Measurements from ENCODE around the gene KIF17.
"Not testable (repeated sequence)": the region's sequence is repeated elsewhere in the genome, so short reads cannot be mapped to it uniquely, and the experiment has no call there.

Gene KIF17

DNA sequence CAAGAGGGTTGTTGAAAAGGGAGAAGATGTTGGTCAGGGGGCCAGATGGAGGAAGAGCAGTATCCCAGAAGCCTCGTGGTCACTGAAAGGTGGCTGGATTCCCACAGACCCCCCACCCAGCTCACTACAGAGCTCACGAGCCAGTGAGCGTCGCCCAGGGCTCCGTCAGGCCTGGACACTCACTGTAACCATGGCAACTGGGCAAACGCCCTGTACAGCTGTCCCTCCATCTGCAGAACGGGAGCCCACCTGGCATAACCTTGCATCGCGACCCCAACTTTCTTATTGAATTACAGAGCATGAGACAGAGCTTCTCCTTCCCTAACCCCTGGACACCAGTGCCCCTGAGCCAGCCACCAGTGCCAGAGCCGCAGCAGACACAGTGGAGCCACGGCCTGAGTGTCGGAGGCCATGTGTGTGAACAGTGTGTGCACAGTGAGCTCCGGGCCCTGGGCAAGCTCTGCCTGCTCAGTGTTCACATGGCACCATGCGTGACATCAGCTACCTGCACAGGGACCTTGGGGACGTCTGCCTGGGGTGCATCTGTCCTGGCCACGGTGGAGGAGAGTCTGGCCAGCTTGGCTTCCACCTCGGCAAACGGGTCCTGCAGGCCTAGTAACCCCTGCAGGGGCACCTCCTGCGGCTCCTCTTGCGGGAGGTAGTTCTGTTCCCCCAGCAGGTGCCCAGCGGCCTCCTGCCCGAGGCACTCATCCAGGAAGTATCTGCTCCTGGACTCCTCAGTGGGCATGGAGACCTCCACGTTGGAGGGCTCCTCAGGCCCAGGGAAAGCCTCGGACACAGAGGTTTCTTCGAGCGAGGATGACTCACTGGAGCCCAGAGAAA is 30.7 kb downstream of the KIF17 start:
- no peak for DNase-seq (ENCODE audit: low read depth)

DNA sequence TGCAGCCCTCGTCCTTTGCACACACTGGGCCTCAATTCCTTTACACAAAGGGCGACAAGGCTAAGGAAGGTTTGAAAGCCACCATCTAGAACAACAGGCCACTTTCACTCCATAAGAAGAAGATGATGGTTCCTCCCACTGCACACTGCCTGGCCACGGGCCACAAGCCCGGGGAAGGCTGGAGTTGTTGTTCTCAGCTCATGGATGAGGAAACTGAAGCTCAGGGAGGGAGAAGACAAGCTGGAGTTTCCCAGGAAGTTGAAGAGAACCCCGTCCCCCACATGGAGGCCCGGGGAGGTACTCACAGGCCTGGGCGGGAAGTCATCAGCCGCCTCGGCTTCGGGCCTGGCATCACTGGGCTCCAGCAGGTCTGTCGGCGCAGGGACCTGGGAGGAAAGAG is 32.1 kb downstream of the KIF17 start:
- DNase-seq (ENCODE audit: low read depth): no peak

DNA sequence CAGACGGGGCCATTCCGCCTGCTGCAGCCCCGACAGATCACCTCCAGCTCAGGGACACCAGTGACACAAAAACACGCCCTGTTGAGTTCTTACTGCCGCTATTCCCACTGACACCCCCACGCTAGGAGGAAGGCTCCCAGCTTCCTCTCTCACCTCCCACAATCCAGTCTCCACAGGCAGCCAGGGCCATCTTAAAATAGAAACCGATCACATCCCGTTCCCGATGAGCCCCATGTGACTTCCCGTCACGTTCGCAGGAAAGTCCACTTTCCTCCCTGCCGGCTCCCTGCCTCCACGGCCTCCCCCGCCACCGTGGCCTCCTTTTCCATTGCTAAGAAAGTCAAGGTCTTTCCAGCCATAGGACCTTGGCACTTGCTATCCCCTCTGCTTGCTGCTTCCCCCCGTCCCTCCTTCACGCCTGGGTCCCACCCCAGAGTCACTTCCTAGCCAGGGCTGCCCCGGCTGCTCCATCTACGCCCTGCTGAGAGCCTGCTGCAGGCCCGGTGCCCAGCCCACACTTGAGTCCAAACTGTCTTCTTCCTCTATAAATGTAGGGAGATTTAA is 32.6 kb downstream of the KIF17 start:
- DNase-seq (ENCODE audit: low read depth): no peak

DNA sequence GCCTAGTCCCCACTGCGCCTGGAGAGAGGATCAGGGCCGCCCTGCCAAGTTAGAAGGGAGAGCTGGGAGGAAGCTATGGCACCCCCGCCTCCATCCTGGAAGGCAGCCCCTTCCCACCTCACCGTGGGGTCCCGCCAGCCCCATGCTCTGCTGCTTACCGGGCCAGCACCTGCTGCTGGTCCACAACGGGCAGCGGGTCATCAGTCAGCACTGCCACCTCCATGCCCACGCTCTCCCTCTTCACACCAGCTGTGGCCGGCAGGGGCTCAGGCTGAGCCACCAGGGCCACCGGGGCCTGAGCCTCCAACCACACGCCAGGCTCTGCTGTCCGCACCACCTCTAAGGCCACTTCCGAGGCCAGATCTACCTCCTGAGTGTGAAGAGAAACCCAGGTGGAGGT is 33.2 kb downstream of the KIF17 start:
- no peak for DNase-seq (ENCODE audit: low read depth)

DNA sequence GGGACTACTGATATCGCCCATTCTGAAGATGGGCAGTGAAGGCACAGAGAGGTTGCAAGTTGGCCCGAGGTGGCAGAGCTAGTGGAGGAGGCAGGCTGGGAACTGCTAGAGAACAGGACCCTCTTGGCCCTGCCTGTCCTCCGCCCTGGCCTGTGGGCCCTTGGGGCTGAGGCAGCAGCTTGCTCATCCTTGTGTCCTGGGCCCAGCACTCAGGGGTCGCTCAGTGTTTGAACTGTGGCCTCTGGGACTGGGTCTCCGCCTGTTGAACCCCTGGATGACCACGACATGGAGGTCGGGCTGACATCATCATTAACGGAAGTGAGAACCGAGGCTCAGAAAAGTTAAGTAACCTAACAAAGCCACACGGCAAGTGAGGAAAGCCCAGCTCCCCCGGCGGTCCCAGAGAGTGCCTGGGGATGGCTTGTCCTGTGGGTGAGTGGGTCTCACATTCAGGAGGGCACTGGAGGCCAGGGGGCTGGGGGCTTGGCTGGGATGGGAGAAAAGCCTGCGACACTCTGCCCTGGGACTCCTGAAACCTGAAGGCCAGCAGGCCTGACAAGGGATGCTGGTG is 33.7 kb downstream of the KIF17 start:
- DNase-seq (ENCODE audit: low read depth): no peak

DNA sequence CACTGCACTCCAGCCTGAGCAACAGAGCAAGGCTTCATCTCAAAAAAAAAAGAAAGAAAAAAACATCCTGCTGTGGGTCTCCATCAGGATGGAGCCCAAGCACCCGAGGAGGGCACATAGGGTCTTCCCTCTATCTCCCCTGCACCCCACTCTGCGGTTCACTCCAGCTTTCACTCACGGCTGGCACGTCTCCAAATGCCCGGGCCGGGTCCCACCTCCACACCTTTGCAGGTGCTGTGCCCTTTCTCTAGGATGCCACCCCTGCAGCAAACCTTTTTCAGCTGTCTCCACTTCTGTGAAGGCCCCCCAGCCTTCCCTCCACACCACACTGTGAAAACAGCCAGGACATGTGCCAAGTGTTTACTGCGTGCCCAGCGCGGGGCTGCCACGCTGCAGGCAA is 34.2 kb downstream of the KIF17 start:
- DNase-seq (ENCODE audit: low read depth): no peak

DNA sequence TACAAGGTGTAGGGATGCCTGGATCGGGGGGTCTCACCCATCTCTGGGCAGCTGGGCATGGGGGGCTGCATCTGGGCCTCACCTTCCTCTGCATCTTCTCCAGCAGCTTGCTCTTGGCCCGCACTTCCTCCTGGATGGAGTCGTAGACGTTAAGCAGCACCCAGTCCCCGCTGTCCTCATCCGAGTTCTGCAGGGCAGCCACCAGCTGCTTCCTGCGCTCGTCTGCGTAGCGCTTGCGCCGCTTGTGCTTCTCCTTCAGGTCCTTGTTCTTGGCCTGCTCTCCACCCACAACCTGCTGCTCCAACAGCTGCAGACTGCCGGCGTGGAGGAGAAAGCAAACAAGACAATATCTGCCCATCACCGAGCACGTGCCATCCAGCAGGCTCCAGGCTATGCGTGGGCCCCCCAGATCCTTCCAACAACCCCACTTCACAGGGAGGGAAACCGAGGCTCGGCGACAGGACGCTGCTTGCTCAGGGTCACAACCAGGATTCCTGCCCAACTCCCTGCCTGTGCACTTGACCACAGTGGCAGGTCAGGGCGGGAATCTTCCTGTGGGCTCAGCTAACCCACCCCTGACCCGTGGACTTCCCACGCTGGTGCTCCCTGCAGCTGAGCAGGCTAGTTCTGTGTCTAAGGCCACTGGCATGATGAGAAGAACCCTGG is 35.1 kb downstream of the KIF17 start:
- DNase-seq (ENCODE audit: low read depth): no peak

DNA sequence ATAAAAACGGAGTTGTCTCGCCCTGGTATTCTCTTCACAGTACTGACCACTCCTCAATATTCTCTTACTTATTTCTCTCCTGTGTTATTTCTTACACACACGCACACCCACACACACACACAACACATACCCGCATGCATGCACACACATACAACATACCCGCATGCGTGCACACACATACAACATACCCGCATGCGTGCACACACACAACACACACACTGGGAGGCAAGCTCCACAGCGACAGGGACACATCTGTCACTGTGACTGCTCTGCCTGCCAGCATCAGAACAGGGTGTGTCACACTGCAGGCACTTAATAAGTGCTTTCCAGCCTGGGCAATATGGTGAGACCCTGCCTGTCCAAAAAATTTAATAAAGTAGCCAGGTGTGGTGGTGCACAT is 35.8 kb downstream of the KIF17 start:
- DNase-seq (ENCODE audit: low read depth): no peak

DNA sequence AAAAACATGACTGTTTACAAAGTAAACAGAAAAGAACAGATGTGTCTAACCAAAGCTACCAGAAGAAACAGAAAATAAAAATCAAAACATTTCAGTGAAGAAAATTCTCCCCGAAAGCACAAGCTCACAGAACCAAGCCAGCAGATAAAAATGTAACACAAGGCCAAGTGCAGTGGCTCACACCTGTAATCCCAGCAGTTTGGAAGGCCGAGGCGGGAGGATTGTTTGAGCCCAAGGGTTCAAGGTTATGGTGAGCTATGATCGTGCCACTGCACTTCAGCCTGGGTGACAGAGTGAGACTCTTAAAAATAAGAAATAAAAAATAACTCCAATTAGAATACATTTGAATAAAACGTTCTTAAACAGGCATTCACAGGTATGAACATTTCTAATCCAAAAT is 37.5 kb downstream of the KIF17 start:
- no peak for DNase-seq (ENCODE audit: low read depth)

DNA sequence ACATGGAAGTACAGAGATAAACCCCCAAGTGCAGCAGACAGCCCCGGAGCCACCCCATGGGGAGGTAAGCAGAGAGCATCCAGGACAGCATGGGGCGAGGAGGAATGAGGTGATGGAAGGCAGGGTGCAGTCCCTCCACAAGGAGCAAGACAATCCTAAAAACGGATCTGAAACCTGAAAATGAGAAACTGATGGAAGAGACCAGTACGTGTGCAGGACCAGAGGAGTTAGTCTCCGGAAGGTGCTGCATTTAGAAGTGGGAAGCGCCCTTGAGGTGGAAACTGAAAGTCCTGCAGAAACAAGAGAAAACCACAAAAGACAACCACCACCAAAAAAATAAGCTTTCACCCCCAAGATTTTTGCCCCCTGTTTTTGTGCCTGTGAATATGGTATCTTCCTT is 39.2 kb downstream of the KIF17 start:
- DNase-seq (ENCODE audit: low read depth): no peak

DNA sequence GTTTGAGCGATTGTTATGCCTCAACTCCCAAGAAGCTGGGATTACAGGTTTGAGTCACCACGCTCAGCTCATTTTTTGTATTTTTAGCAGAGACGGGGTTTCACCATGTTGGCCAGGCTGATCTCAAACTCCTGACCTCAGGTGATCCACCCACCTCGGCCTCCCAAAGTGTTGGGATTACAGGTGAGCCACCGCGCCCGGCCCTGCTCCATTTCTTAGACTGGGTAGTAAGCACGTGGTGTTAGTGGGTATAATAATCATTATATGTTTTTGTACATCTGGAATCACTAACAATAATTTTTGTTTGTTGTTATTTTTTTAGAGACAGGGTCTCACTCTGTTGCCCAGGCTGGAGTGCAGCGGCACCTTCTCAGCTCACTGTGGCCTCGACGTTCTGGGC is 44.2 kb downstream of the KIF17 start:
- not testable (repeated sequence) for DNase-seq (ENCODE audit: low read depth)

DNA sequence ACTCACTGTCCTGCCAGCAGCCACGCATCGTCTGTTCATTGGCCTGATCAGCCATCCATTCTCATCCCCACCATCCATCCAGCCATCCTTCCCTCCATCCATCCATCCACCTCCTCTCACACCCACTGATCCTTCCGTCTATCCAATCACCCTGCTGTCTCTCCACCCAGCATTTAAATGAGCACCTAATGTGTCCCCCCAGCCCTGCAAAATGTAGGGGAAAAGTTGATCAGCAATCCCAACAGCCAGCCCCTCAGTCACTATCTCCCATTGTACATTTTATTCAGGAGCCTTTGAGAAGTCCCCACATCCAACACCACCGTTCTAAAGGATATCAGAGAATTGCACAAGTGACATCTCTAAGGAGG is 45.6 kb downstream of the KIF17 start:
- DNase-seq (ENCODE audit: low read depth): no peak

DNA sequence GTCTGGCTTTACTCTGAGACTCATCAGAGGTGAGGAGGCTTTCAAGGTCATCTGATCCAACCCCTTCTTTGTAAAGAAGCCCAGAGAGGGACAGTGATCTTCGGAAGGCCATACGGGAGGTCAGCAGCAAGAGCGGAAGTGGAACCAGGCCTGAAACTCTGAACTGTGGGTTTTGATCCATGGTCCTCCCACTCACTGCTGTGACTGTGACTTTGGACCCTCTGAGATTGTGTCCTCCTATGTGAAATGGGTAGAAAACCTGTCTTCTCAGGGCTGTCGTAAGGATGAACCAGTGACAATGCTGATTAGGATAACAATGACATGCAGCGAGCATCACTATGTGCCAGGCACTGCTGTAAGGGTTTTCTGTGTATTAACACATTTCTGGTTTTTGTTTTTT is 46.9 kb downstream of the KIF17 start:
- no peak for DNase-seq (ENCODE audit: low read depth)

DNA sequence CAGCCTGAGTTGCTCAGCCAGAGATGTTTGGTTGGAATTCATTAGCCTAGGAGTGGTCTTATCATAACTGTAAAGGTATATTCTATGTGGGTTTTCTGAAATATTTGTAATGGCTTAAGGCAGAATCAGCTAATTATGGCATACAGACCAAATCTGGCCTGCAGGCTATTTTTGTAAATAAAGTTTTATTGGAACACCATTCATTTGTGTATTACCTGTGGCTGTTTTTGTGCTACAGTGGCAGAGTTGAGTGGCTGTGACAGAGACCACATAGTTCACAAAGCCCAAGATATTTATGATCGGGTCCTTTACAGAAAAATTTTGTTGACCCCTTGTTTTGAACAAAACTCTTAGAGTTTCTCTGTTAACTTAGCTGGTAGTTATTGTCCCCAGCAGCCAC is 49.2 kb downstream of the KIF17 start:
- no peak for DNase-seq (ENCODE audit: low read depth)

DNA sequence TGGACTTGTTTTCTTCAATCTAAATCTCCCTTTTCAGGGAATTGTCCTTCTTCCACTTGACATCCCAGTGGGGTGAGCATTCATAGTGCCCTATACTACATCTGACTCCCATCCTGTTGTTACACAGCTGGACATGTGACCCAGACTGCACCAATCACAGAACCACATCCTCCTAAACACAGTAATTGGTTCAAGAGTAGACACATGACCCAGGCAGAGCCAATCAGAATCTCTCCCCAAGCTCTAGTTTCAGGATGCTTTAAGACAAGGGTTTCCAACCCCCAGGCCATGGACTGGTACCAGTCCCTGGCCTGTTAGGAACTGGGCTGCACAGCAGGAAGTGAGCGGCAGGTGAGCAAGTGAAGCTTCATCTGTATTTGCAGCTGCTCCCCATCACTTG is 51.0 kb downstream of the KIF17 start:
- peak; percentile 64 for DNase-seq (ENCODE audit: low read depth)

DNA sequence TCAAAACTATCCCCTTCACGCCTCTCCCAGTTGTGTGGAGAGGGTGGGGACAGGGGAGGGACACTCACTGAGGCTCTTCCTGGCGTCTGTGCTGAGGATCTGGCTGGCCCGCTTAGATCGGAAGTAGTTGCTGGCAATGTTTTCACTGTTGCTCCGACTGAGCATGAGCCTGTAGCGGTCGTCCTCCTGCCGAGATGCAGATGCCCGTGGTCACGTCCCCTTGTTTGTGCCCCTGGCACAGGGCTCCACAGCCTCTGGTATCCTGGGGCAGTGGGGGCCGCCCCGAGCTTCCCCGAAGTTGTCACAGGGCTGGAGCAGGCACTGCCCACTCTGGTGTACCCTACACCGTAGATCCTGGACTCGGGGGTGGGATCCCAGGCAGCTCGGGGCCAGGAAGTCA is 51.7 kb downstream of the KIF17 start:
- no peak for DNase-seq (ENCODE audit: low read depth)

DNA sequence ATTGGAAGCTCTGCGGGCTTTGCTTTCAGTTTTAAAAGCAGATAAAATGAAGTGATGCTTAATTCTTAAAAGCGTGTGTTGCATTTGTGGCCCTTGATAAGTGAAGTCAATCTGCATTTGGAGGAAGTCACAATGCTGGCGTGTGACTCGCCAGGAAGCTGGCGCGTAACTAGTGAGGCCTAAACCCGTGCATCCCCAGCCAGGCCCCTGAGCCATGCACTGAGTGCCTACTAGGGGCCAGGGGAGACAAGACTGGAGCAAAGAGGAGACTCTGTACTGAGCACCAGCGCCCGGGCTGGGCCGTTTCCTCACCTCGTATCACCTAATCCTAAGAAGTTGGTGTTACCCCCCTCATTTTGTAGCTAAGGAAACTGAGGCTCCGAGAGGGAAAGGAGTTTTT is 52.1 kb downstream of the KIF17 start:
- no peak for DNase-seq (ENCODE audit: low read depth)

DNA sequence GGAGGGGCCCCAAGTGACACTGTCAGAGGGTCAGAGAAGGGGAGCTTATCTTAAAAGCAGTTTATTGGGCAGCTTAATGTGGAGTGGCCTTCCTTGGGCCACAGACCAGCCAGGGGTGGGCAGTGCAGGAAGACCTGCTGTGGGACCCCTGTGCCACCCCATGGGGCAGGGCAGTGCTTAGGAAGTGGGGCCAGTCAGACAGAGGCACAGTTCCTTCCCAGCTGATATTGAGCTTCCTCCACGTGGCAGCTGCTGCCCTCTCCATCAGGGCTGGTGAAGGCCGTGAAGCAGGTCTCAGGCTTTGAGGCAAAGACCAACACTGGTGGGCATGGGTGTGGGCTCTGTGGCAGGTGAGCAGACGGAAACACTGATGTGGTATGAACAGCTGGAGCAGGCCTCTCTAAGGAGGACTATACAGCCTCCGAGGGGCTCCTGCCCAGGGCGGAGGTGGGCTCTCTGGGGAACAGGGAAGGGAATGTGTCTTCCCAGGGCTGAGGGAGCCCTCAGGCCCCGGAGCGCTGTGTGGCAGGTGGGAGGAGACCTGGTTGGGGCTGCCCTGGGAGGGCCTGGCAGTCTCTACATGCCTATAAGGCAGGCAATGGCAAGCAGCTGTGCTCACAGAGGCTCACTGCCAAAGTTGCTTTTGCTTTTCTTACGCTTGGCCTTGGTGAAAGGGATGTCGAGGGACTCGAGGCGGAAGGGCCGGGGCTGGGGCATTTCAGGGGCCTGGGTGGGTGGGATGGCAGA is 53.7 kb downstream of the KIF17 start:
- DNase-seq (ENCODE audit: low read depth): no peak

DNA sequence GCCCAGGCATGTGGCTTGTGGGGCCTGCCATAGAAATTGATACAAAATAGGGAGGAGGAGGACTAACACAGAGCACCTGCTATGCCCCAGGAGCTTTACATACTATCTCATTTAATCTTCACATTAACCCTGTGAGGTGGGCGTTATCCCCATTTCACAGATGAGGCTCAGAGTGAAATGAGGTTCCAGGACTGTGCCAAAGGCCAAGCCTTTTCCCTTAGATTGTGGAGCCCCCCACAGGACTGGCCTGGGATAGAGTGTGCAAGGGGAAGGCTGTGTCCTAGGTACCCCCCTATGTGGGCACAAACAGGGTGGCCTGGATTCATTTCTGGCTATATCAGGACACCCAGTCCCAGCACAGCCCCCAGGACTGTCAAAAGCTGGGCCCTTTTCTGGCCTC is 54.4 kb downstream of the KIF17 start:
- DNase-seq (ENCODE audit: low read depth): no peak

DNA sequence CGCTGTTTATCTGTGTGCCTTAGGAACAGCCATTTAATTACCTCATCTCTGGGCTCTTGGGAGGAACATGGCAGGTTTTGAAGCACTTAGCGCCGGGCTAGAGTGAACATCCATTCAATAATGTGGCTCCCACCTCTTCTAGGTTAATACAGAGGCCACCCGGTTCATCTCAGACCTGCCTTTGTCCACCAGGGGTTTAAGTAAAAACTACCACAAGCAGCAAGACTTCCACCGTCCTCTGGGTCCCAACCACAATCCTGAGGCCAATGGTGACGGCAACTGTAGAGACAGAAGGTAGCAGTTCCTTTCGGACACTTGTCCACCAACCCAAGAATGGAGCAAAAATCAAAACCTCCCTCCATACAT is 55.7 kb downstream of the KIF17 start:
- no peak for DNase-seq (ENCODE audit: low read depth)

DNA sequence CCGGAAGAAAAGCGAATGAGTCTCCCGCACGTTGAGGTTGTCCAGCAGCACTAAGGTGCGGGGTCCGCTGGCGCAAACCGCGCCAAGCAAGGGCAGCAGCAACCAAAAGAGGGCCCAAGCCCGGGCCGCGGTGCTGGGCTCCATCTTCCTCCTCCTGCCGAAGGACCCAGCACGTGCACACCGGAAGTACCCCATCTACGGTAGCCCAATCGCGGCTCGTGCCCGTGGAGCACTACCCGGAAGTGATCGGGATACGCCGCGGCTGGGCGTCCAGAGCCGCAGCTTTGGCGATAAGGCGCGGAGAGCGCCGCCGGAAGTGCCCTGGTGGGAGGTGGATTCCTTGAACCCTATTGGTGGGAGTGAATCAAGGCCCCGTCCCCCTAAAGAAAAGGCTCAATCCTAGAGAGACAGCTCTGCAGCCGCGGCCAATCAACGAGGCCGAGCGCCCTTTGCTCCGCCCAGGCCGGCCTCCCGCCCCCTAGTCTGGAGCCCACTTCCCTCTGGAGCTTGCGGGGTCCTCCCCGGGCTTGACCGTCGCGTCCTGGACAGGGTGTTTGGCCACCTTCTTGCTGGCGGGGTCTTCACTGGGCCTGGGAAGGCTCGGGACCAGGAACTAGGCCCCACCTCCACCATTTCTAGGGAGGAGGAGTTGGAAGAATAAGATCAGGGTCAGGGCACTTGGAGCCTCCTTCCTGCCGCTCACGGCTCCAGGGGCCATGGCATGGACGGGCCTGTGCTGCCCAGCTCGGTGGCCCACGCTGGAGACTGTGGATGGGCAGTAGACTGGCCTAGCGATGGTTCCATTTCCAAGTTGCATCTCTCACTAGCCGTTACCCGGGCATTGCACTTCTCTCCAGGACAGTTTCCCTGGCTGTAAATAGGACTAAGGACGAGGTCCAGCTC is 56.3 kb downstream of the KIF17 start, which contains the start of gene DDOST:
TSS of gene DDOST (minus strand) at position 163 of the 903 bp plus-strand sequence. CDS start at position 144, 19 bp downstream.
- peak; percentile 100 for DNase-seq (ENCODE audit: low read depth)

Data from CMK (cell line).